Endothelial cell of umbilical vein (primary cell): ENCODE measurements around the gene LRRC43. TPM values are rescaled to one million over a fixed set of nuclear protein-coding genes. Genes with fewer than 3 reads are reported as not detected.

Source experiments
- BruUV-seq: library from RNA; stranded (reverse); fragments of 400-500 nt; replicated peaks from 2 replicates; lab custom pipeline; 2021; lab: Mats Ljungman, UMichigan
- CTCF ChIA-PET: fragments of 300-600, 350-600 bp; sonication (Branson Sonifier 250); formaldehyde crosslinking; loops from one replicate; lab custom pipeline; 2021; ENCODE audit warnings: antibody characterized with exemption, inconsistent platforms; lab: Charles Lee
- POLR2A ChIA-PET: fragments of 300-600, 350-600 bp; sonication (Branson Sonifier 250); formaldehyde crosslinking; loops from one replicate; lab custom pipeline; 2021; ENCODE audit warnings: antibody characterized with exemption, inconsistent platforms; lab: Charles Lee
- DNase-seq: peaks from one replicate; pipeline ENCODE4 v3.0.0-alpha.2; 2011; ENCODE audit warnings: low read depth, low spot score
- FAIRE-seq: peaks from 2 replicates; lab custom pipeline; 2011; peaks lifted over from hg19 to GRCh38; lab: Jason Lieb, UNC
- H2AFZ ChIP-seq: 2 replicates; pipeline ENCODE4 v1.6.0; 2012; ENCODE audit warnings: low read depth, low read length, control low read depth, inconsistent platforms
- H3K27ac ChIP-seq: 2 replicates; pipeline ENCODE4 v1.5.1; 2011; ENCODE audit warnings: low read depth, mild to moderate bottlenecking, control low read depth, low read length, moderate library complexity; ENCODE audit not compliant: insufficient read depth
- H3K27me3 ChIP-seq, 2 experiments: 2 replicates each; pipeline versions ENCODE4 v1.6.0 to v1.6.1; 2011; ENCODE audit warnings: low read length in 2 of 2, mixed read lengths in 1 of 2; ENCODE audit not compliant: control insufficient read depth in 2 of 2, insufficient read depth in 2 of 2
- H3K36me3 ChIP-seq, 2 experiments: 2 replicates in 1 of 2; 3 replicates in 1 of 2; pipeline ENCODE4 v1.5.1; 2011; ENCODE audit warnings: low read length in 2 of 2, mild to moderate bottlenecking in 1 of 2, moderate library complexity in 1 of 2; ENCODE audit not compliant: control insufficient read depth in 2 of 2, insufficient read depth in 2 of 2; ENCODE audit errors: extremely low read depth in 1 of 2
- H3K4me1 ChIP-seq: 3 replicates; pipeline ENCODE4 v1.5.1; 2011; ENCODE audit warnings: mild to moderate bottlenecking, low read length; ENCODE audit not compliant: control insufficient read depth, insufficient read depth; ENCODE audit errors: extremely low read depth
- H3K4me2 ChIP-seq: 2 replicates; pipeline ENCODE4 v1.6.1; 2011; ENCODE audit warnings: low read length, control low read depth, mixed read lengths; ENCODE audit not compliant: insufficient read depth
- H3K4me3 ChIP-seq, 3 experiments: fragments of 200-600 bp in 1 of 3; sonication (generic), shearing (Covaris generic) in 1 of 3; replicated peaks in 1 of 3; 2 replicates each; pipeline ENCODE4 v1.5.1; 2011 to 2016; ENCODE audit warnings: control low read depth in 3 of 3, low read length in 3 of 3, mild to moderate bottlenecking in 2 of 3, inconsistent platforms in 1 of 3, low read depth in 1 of 3, moderate library complexity in 1 of 3; ENCODE audit not compliant: insufficient read depth in 1 of 3
- H3K79me2 ChIP-seq: 2 replicates; pipeline ENCODE4 v1.6.0; 2012; ENCODE audit warnings: low read length, inconsistent platforms; ENCODE audit not compliant: control insufficient read depth, insufficient read depth
- H3K9ac ChIP-seq: replicated peaks from 2 replicates; pipeline ENCODE3; 2011; ENCODE audit warnings: low read length, control low read depth; ENCODE audit not compliant: insufficient read depth; ENCODE audit errors: extremely low read depth
- H3K9me1 ChIP-seq: replicated peaks from 3 replicates; pipeline ENCODE4 v1.6.0; 2011; ENCODE audit warnings: mild to moderate bottlenecking, low read length; ENCODE audit not compliant: control insufficient read depth, insufficient read depth; ENCODE audit errors: extremely low read depth
- H3K9me3 ChIP-seq: replicated peaks from 2 replicates; pipeline ENCODE4 v1.5.1; 2012; ENCODE audit warnings: low read length, inconsistent platforms; ENCODE audit not compliant: control insufficient read depth, insufficient read depth
- H4K20me1 ChIP-seq: replicated peaks from 2 replicates; pipeline ENCODE3; 2011; ENCODE audit warnings: mild to moderate bottlenecking, low read length; ENCODE audit not compliant: control insufficient read depth, insufficient read depth; ENCODE audit errors: extremely low read depth
- CTCF ChIP-seq, 2 donors: IDR thresholded peaks; 1 replicate in 1 of 2; 2 replicates in 1 of 2; pipeline ENCODE4 v1.5.1; 2011; ENCODE audit warnings: low read length in 2 of 2, mild to moderate bottlenecking in 2 of 2, moderate library complexity in 2 of 2, control low read depth in 1 of 2, inconsistent platforms in 1 of 2, low read depth in 1 of 2; ENCODE audit not compliant: insufficient read depth in 1 of 2; ENCODE audit errors: extremely low read depth in 1 of 2
- EZH2 ChIP-seq: IDR thresholded peaks from 2 replicates; pipeline ENCODE4 v1.6.1; 2012; ENCODE audit warnings: borderline replicate concordance, low read depth, mild to moderate bottlenecking, moderate library complexity, low read length, inconsistent platforms; ENCODE audit not compliant: severe bottlenecking
- FOS ChIP-seq: IDR thresholded peaks from 2 replicates; pipeline ENCODE4 v1.6.1; 2011; ENCODE audit warnings: mild to moderate bottlenecking, low read length, moderate library complexity, borderline replicate concordance; ENCODE audit not compliant: insufficient read depth
- GATA2 ChIP-seq: IDR thresholded peaks from 2 replicates; pipeline ENCODE4 v1.7.0; 2011; ENCODE audit warnings: low read depth, mild to moderate bottlenecking, moderate library complexity, mixed read lengths, low read length; ENCODE audit not compliant: insufficient read length, insufficient read depth
- JUN ChIP-seq: IDR thresholded peaks from 2 replicates; pipeline ENCODE4 v1.6.1; 2011; ENCODE audit warnings: borderline replicate concordance, low read depth; ENCODE audit not compliant: insufficient read length, insufficient read depth
- MAX ChIP-seq: IDR thresholded peaks from 2 replicates; pipeline ENCODE4 v1.6.1; 2011; ENCODE audit not compliant: insufficient read depth, insufficient read length
- MYC ChIP-seq: IDR thresholded peaks from one replicate; pipeline ENCODE4 v1.6.1; 2011; ENCODE audit warnings: mild to moderate bottlenecking, low read depth, low read length
- POLR2A ChIP-seq: IDR thresholded peaks from 2 replicates; pipeline ENCODE4 v1.6.1; 2012; ENCODE audit warnings: low read depth, mild to moderate bottlenecking, control low read depth, low read length
- POLR2AphosphoS5 ChIP-seq: IDR thresholded peaks from 2 replicates; pipeline ENCODE4 v1.6.1; 2012; ENCODE audit warnings: low read depth, mild to moderate bottlenecking, control low read depth, low read length, moderate library complexity; ENCODE audit not compliant: insufficient read depth
- dilution Hi-C: fragments of 300-500 bp; cut with MboI; formaldehyde crosslinking; loops from one replicate; pipeline ENCODE4 v1.15.0; 2019; ENCODE audit warnings: low sequenced_read_pairs; ENCODE audit not compliant: extremely low pct_ligation_motif_present
- intact Hi-C: fragments of 100-400 bp; cut with micrococcal nuclease; formaldehyde crosslinking; loops from one replicate; pipeline ENCODE4 v1.10.0; 2022
- polyA plus RNA-seq, 4 experiments: library from polyadenylated mRNA; depleted of rRNA in 3 of 4; stranded (reverse) in 3 of 4; unstranded in 1 of 4; fragments of >200 nt; gene quantifications; 2 replicates each; pipeline versions ENCODE4 v1.2.1 to v1.2.3, GENCODE V29; 2011 to 2012; ENCODE audit warnings: missing spikeins in 1 of 4
- total RNA-seq: library from RNA; stranded (reverse); gene quantifications from 2 replicates; pipeline ENCODE4 v1.2.3, GENCODE V29; 2021

LRRC43 gene
- total and polyA plus RNA-seq, 2 donors (not counting 3 experiments of a cell fraction or from before 2014, with no cell fraction given), result 3.1 to 3.4 TPM

- dilution Hi-C loops, result no loop called here
- no peaks in the 10 kb centered on the region for H3K4me1 ChIP-seq
These were observed 44.7 kb upstream of the LRRC43 start for GRCh38 chr12:122138181-122138580.

More at GRCh38 chr12:122138181-122138580, 44.7 kb upstream of the LRRC43 start:
- H4K20me1 ChIP-seq, result no peaks in the 10 kb centered on the region
- ChIA-PET POLR2A (no interaction called here), CTCF (interaction anchor here (1.1 to 2.7 kb wide), 4 partner anchors 15 to 84 kb away, joined by 3 to 18 read pairs (median 6); no protein-coding TSS in a partner anchor)
- no peak overlapping the region for H3K4me3 ChIP-seq
- DNase-seq, result no peak
- peaks cover 0 to 39% of the 10 kb centered on the region in 2 experiments for H3K36me3 ChIP-seq
- H2AFZ ChIP-seq, result no peak overlapping the region
- H3K4me2 ChIP-seq, result no peak overlapping the region
- H3K27me3 ChIP-seq, result no peaks in the 10 kb centered on the region
- H3K9ac ChIP-seq, result no peak overlapping the region
- no peaks in the 10 kb centered on the region for H3K79me2 ChIP-seq
- no peak for FAIRE-seq
- no peaks in the 10 kb centered on the region for H3K9me1 ChIP-seq
- H3K27ac ChIP-seq, result no peak overlapping the region
- TF ChIP-seq FOS (no peak), GATA2 (no peak), CTCF (IDR thresholded peaks at IDR 0.05; ENCODE audit: extremely low read depth in 1 of 2, insufficient read depth in 1 of 2, low read depth in 1 of 2, low read length in 2 of 2) (no peak), POLR2AphosphoS5 (no peak), MYC (no peak), JUN (no peak), MAX (no peak), POLR2A (no peak), EZH2 (no peak)
- no TSS peak for BruUV-seq
- no peaks in the 10 kb centered on the region for H3K9me3 ChIP-seq
- intact Hi-C loops, result no loop called here
